ENCODE measurements around the gene SNRK. TPM values are rescaled to one million over a fixed set of nuclear protein-coding genes. Genes with fewer than 3 reads are reported as not detected.

SNRK gene
- total RNA-seq, 1 experiment from 2014 or later = 12.0 TPM

DNA sequence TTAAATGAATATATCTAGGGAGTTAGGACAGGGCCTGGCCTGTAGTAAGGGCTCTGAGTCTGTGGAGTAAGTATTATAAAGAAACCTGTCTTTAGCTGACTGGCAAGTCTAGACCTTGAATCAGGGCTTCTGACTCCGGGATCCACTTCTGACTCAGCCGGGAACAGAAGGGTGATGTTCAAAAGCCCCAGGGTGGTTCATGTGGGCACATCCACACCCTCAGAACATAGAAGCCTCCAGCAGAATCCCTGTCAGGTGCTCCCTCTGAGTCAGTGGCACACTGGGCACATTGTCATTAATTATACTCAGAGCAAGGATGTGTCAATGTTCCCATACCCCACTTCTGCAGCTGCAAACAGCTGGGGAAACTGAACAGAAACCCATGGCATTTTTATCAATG lies 26.7 kb upstream of the SNRK start:
- H4K8ac ChIP-seq (replicated peaks; ENCODE audit: insufficient read length, low read depth, low read length) = no peak overlapping the region
- H3K4me1 ChIP-seq (ENCODE audit: insufficient read depth, low read length) = peaks cover 3% of the 10 kb centered on the region; the same call in 1 of the 2 replicates
- H3K79me2 ChIP-seq (ENCODE audit: insufficient read depth, low read length) = no peaks in the 10 kb centered on the region
- Mint-ChIP-seq H3K36me3 (ENCODE audit: insufficient read depth in 1 of 3, low read depth in 3 of 3) (no peaks in the 10 kb centered on the region; a peak in 1 of 7 replicates), H3K4me3 (no peak overlapping the region), H3K27ac (no peak overlapping the region), H3K27me3 (ENCODE audit: low read depth) (peaks cover 11% of the 10 kb centered on the region), H3K9me3 (no peaks in the 10 kb centered on the region), H3K4me1 (peaks cover 12 to 15% of the 10 kb centered on the region in 2 experiments)
- no peak overlapping the region for H3K14ac ChIP-seq (ENCODE audit: insufficient read depth, low read length)
- no peak overlapping the region for H3K56ac ChIP-seq (ENCODE audit: insufficient read length, low read depth, low read length)
- H2BK12ac ChIP-seq (ENCODE audit: insufficient read length, low read depth, low read length) = no peak overlapping the region
- no peaks in the 10 kb centered on the region for H4K20me1 ChIP-seq (ENCODE audit: control insufficient read depth, insufficient read depth, insufficient read length)
- TF ChIP-seq, protein P1, sequence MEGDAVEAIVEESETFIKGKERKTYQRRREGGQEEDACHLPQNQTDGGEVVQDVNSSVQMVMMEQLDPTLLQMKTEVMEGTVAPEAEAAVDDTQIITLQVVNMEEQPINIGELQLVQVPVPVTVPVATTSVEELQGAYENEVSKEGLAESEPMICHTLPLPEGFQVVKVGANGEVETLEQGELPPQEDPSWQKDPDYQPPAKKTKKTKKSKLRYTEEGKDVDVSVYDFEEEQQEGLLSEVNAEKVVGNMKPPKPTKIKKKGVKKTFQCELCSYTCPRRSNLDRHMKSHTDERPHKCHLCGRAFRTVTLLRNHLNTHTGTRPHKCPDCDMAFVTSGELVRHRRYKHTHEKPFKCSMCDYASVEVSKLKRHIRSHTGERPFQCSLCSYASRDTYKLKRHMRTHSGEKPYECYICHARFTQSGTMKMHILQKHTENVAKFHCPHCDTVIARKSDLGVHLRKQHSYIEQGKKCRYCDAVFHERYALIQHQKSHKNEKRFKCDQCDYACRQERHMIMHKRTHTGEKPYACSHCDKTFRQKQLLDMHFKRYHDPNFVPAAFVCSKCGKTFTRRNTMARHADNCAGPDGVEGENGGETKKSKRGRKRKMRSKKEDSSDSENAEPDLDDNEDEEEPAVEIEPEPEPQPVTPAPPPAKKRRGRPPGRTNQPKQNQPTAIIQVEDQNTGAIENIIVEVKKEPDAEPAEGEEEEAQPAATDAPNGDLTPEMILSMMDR (conservative IDR thresholded peaks at IDR 0.05) = no peak
- no peak overlapping the region for H3K4me2 ChIP-seq (ENCODE audit: insufficient read depth, insufficient read length, low read length)
- no peak overlapping the region for H2BK5ac ChIP-seq (ENCODE audit: insufficient read length, low read length)
- H3T11ph ChIP-seq (ENCODE audit: low read length) = no peak overlapping the region
- no peak overlapping the region for H3K27ac ChIP-seq (ENCODE audit: insufficient read length, low read depth, low read length)
- H3K18ac ChIP-seq (ENCODE audit: insufficient read length, low read depth, low read length) = no peak overlapping the region
- H2BK15ac ChIP-seq (ENCODE audit: low read depth, low read length) = no peak overlapping the region
- H3K9me3 ChIP-seq (ENCODE audit: control insufficient read depth, low read depth, low read length) = no peaks in the 10 kb centered on the region
- H4K5ac ChIP-seq (ENCODE audit: insufficient read length, low read depth, low read length) = no peak overlapping the region
- no peak overlapping the region for H2AK5ac ChIP-seq (ENCODE audit: insufficient read length, low read length)
- H2AFZ ChIP-seq (ENCODE audit: low read length) = no peak overlapping the region
- H2BK120ac ChIP-seq (ENCODE audit: low read depth, low read length, poor library complexity, severe bottlenecking) = no peak overlapping the region
- H3K23me2 ChIP-seq (ENCODE audit: insufficient read length, low read depth, low read length, poor library complexity, severe bottlenecking) = no peaks in the 10 kb centered on the region
- no peak overlapping the region for H3K9ac ChIP-seq (ENCODE audit: extremely low read depth, insufficient read length, low read length)
- no peak for DNase-seq
- no peaks in the 10 kb centered on the region for H3K79me1 ChIP-seq (ENCODE audit: insufficient read depth, low read depth, low read length, poor library complexity, severe bottlenecking)
- H4K91ac ChIP-seq (ENCODE audit: insufficient read length, low read depth, low read length) = no peak overlapping the region
- H3K27me3 ChIP-seq (ENCODE audit: insufficient read depth, low read length) = no peaks in the 10 kb centered on the region; the same call in 1 of the 2 replicates
- H3K4ac ChIP-seq (ENCODE audit: low read depth, low read length) = no peak overlapping the region
- WGBS (ENCODE audit: extremely low coverage, insufficient read length, low lambda C conversion rate) = no CpG with 5 or more reads among the region's 2 CpGs
- H2BK20ac ChIP-seq (ENCODE audit: low read depth, low read length, poor library complexity, severe bottlenecking) = no peak overlapping the region
- no peak overlapping the region for H3K23ac ChIP-seq (ENCODE audit: insufficient read length, low read depth, low read length)
